HuH-7.5 (cell line): Measurements from ENCODE around the gene POMT1.
"Not testable (repeated sequence)": the region's sequence is repeated elsewhere in the genome, so short reads cannot be mapped to it uniquely, and the experiment has no call there.

Experiments
- DNase-seq: peaks from one replicate; pipeline ENCODE4 v3.0.0; 2011; ENCODE audit warnings: low spot score

POMT1 gene

GRCh38 chr9:131496844-131497405, 5.8 kb upstream of the POMT1 start:
- no peak for DNase-seq

GRCh38 chr9:131499254-131499767, 3.4 kb upstream of the POMT1 start:
- DNase-seq = no peak

GRCh38 chr9:131500377-131500776, 2.3 kb upstream of the POMT1 start:
- no peak for DNase-seq

GRCh38 chr9:131500939-131501541, 1.7 kb upstream of the POMT1 start:
- DNase-seq = no peak

- peak; percentile 85 for DNase-seq
These were observed 1.1 kb downstream of the POMT1 start for GRCh38 chr9:131503626-131504465.

GRCh38 chr9:131505012-131505411, 2.3 kb downstream of the POMT1 start:
- no peak for DNase-seq

GRCh38 chr9:131511416-131511815, 8.7 kb downstream of the POMT1 start:
- no peak for DNase-seq

- no peak for DNase-seq
These were observed 9.2 kb downstream of the POMT1 start for GRCh38 chr9:131511880-131512279.

GRCh38 chr9:131513177-131513576, 10.5 kb downstream of the POMT1 start:
- no peak for DNase-seq

GRCh38 chr9:131515559-131516031, 12.9 kb downstream of the POMT1 start:
- not testable (repeated sequence) for DNase-seq

- DNase-seq = no peak
These were observed 13.4 kb downstream of the POMT1 start for GRCh38 chr9:131516100-131516499.

- no peak for DNase-seq
These were observed 14.2 kb downstream of the POMT1 start for GRCh38 chr9:131516930-131517329.

- no peak for DNase-seq
These were observed 15.1 kb downstream of the POMT1 start for GRCh38 chr9:131517761-131518190.

GRCh38 chr9:131518553-131518952, 15.8 kb downstream of the POMT1 start:
- DNase-seq = no peak

- no peak for DNase-seq
These were observed 17.8 kb downstream of the POMT1 start for GRCh38 chr9:131520503-131520902.

GRCh38 chr9:131521203-131521602, 18.5 kb downstream of the POMT1 start:
- DNase-seq = no peak

GRCh38 chr9:131521822-131522221, 19.1 kb downstream of the POMT1 start:
- DNase-seq = no peak

- no peak for DNase-seq
These were observed 19.8 kb downstream of the POMT1 start for GRCh38 chr9:131522257-131523085.

- no peak for DNase-seq
These were observed 20.3 kb downstream of the POMT1 start for GRCh38 chr9:131523086-131523388.

GRCh38 chr9:131523451-131524435, 21.0 kb downstream of the POMT1 start:
- DNase-seq = no peak
